HG02870 (cell line): Measurements from ENCODE around the gene HBE1.

ENCODE experiments used
- ATAC-seq: cut with Tn5 transposase; IDR thresholded peaks from one replicate; pipeline ENCODE4 v1.9.1; 2021; ENCODE audit warnings: mild to moderate bottlenecking, moderate library complexity; ENCODE audit not compliant: unreplicated experiment

Gene HBE1

DNA sequence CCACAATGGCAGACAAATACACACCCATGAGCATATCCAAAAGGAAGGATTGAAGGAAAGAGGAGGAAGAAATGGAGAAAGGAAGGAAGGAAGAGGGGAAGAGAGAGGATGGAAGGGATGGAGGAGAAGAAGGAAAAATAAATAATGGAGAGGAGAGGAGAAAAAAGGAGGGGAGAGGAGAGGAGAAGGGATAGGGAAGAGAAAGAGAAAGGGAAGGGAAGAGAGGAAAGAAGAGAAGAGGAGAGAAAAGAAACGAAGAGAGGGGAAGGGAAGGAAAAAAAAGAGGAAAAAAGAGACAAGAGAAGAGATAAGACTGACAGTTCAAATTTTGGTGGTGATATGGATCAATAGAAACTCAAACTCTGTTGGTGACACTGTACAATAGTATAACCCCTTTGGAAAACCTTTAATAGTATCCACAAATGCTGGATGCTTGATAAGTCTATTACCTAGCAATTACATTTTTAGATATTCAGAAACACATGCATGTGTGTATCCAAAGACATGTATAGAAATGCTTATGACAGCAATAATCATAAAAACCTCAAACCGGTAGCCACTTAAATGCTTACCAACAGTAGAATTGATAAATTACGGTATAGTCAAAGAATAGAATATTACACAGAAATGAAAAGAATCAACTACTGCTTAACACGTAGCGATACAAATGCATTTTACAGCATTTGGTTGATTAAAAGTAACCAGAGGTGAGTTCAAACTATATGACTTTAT, 34.2 kb downstream of the HBE1 start:
- ATAC-seq: no peak

DNA sequence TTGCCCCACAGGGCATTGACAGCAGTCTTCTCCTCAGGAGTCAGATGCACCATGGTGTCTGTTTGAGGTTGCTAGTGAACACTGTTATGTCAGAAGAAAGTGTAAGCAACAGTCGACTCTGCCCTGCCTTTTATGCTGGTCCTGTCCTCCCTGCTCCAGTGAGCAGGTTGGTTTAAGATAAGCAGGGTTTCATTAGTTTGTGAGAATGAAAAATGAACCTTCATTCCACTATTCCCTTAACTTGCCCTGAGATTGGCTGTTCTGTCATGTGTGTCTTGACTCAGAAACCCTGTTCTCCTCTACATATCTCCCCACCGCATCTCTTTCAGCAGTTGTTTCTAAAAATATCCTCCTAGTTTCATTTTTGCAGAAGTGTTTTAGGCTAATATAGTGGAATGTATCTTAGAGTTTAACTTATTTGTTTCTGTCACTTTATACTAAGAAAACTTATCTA, 35.3 kb downstream of the HBE1 start, which contains the start of gene HBD:
HBD (minus strand) TSS at position 103 of the 454 bp plus-strand sequence; CDS start at position 53, 50 bp downstream.
- ATAC-seq: peak; percentile 77

DNA sequence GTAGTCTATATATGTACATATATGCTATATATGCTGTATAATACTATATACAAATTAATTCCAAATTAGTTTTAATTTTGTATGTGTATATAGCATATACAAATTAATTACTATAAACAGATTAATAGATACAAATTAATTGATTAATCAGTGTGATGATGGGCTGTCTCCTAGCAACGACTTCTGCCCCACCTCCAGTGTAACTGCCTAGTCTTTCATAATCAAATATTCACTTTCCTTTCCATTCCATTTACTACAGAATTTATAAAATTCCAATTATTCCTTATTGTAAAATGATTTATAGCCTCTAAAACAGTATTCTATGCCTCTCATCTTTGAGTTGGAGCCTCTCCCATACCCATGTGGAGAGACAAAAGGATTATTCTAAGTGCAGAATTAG, 36.4 kb downstream of the HBE1 start:
- ATAC-seq: no peak

DNA sequence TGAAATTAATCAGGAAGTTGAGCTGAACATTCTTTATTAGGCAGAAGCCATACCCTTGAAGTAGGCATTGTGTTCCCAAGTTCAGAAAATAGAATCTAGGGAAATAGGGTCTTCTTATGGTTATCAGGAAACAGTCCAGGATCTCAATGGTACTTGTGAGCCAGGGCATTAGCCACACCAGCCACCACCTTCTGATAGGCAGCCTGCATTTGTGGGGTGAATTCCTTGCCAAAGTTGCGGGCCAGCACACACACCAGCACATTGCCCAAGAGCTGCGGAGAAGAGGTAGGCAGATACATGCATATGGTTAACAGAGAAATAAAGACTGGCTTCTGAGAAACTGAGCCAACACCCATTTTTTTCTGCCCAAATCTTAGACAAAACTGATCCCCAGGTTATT, 36.9 kb downstream of the HBE1 start:
- ATAC-seq: no peak

DNA sequence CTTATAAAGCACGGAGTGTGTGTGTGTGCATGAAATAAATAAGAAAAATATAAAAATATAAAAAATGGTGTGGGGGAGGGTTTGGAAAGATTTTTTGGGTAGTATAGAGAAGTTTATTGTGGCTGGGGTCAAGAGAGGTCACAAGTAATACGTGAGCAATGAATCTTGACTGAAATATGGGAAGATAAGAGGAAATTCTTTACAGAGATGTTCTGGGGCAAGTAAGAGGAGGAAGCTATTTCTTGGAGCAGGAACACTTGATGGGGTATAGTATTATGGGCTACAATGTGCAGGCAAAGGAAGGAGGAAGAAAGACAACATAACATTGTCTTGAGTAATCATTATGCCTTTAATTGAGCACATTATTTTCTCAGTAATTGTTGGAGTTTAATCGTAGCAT, 37.6 kb downstream of the HBE1 start:
- no peak for ATAC-seq

DNA sequence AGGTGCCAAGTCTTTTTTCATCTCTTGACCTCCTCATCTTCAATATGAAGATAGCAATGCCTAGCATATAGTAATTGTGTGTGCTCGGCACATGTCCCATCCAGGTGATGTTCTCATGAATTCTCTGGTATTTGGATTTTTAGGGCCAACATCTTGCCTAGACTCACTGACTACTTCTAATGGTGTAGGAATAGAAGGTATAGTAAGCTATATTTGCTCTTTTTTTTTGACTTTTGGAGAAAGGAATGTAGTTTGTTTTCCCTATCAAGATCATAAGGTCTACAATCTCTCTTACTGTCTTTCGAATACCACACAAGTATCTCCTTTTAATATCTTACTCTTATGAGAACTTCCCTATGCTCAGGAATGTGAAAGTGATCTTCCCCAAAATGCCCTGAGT, 38.6 kb downstream of the HBE1 start:
- ATAC-seq: no peak

DNA sequence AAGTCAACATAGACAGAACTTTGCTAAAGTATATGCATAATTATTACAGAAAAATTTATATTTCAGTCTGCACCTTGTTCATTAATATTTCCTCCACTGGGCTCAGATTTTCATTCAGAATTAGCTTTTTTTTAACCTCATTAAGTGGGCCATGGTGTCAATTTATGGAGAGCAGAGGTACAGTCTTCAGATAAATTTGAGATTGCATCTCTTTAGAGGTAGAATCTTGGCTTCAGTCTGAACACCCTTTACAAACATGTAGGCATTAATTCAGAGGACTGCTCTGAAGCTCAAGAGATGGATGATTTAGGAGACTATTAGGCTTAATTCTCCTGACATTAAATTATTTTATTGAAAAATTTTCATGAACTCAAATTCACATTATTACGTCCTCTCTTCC, 39.5 kb downstream of the HBE1 start:
- ATAC-seq: no peak

DNA sequence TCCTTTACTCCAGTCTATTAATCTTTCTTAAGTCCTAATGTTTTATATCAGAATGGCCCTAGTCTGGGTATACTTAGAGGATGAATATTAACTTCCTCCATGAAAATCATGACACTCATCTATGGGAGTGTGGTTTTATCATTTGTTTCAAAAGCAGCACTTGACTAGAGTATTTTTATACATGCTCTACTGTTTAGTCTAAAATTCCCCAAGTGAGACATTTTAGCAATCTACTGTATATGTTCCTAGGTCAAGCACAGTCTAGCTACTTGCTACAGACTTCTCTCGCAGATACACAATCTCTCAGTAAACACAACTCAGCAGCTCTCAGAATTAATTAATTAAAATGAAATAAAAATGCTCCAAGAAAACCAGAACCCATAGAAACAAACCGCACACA, 39.9 kb downstream of the HBE1 start:
- ATAC-seq: no peak

DNA sequence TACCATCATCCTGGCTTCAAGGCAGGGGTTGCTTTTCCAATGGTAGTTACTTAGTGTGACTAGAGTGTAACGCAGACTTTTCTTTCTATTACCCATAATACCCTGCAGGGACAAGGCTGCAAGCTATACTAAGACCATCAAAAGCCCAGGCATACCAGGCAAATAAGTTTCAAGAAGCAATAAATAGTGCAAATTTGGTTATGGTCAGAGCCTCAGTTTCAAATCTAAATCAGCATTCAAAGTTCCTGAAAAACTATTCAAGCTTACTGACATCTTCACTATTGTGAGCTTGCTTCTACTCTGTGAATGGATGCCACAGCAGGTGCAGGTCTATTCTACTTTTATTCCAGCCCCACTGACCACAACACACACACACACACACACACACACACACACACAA, 40.4 kb downstream of the HBE1 start:
- peak; percentile 43 for ATAC-seq

DNA sequence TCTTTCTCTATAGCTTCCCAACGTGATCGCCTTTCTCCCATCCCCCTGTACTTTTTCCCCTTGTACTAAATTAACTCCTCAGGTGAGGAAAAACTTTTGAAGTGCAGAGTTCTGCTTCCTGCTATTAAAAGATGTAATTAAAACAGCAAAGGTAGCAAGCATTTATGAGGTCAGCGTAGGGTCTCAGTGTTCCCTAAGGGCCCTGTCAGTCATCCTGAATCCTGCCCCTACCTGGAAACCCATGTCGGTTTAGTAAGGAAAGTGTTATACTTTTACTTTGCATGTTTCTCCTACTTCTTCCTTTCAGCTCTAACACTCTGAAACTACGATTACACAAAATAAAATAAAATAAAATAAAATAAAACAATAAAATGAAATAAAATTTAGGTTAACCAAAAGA, 41.6 kb downstream of the HBE1 start:
- ATAC-seq: no peak

DNA sequence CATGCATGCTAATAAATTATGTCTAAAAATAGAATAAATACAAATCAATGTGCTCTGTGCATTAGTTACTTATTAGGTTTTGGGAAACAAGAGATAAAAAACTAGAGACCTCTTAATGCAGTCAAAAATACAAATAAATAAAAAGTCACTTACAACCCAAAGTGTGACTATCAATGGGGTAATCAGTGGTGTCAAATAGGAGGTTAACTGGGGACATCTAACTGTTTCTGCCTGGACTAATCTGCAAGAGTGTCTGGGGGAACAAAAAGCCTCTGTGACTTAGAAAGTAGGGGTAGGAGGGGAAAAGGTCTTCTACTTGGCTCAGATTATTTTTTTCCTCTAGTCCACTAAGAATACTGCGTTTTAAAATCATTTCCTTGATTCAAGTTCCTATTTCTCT, 42.1 kb downstream of the HBE1 start:
- no peak for ATAC-seq

DNA sequence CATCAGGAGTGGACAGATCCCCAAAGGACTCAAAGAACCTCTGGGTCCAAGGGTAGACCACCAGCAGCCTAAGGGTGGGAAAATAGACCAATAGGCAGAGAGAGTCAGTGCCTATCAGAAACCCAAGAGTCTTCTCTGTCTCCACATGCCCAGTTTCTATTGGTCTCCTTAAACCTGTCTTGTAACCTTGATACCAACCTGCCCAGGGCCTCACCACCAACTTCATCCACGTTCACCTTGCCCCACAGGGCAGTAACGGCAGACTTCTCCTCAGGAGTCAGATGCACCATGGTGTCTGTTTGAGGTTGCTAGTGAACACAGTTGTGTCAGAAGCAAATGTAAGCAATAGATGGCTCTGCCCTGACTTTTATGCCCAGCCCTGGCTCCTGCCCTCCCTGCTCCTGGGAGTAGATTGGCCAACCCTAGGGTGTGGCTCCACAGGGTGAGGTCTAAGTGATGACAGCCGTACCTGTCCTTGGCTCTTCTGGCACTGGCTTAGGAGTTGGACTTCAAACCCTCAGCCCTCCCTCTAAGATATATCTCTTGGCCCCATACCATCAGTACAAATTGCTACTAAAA, 42.9 kb downstream of the HBE1 start, which contains the start of gene HBB:
HBB (minus strand) TSS at position 340 of the 579 bp plus-strand sequence; CDS start at position 290, 50 bp downstream.
- ATAC-seq: no peak

DNA sequence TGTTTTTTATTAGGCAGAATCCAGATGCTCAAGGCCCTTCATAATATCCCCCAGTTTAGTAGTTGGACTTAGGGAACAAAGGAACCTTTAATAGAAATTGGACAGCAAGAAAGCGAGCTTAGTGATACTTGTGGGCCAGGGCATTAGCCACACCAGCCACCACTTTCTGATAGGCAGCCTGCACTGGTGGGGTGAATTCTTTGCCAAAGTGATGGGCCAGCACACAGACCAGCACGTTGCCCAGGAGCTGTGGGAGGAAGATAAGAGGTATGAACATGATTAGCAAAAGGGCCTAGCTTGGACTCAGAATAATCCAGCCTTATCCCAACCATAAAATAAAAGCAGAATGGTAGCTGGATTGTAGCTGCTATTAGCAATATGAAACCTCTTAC, 44.3 kb downstream of the HBE1 start:
- no peak for ATAC-seq

DNA sequence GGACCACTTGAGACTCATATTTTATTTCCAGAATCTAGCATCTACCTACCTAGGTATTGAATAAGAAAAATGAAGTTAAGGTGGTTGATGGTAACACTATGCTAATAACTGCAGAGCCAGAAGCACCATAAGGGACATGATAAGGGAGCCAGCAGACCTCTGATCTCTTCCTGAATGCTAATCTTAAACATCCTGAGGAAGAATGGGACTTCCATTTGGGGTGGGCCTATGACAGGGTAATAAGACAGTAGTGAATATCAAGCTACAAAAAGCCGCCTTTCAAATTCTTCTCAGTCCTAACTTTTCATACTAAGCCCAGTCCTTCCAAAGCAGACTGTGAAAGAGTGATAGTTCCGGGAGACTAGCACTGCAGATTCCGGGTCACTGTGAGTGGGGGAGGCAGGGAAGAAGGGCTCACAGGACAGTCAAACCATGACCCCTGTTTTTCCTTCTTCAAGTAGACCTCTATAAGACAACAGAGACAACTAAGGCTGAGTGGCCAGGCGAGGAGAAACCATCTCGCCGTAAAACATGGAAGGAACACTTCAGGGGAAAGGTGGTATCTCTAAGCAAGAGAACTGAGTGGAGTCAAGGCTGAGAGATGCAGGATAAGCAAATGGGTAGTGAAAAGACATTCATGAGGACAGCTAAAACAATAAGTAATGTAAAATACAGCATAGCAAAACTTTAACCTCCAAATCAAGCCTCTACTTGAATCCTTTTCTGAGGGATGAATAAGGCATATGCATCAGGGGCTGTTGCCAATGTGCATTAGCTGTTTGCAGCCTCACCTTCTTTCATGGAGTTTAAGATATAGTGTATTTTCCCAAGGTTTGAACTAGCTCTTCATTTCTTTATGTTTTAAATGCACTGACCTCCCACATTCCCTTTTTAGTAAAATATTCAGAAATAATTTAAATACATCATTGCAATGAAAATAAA, 44.9 kb downstream of the HBE1 start:
- ATAC-seq: no peak

DNA sequence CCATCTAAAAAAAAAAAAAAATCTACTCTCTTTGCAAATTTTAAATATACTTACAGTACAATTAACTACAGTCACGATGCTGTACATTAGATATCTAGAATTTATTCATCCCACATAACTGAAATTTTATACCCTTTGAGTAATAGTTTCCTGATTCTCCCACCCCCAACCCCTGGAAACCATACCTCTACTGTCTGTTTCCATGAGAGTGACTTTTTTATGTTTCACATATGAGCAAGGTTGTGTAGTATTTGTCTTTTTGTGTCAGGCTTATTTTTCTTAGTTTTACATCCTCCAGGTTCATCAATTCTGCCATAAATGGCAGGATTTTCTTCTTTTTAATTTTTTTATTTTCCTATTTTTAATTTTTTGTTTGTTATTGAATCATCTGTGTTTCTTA, 46.1 kb downstream of the HBE1 start:
- ATAC-seq: no peak

DNA sequence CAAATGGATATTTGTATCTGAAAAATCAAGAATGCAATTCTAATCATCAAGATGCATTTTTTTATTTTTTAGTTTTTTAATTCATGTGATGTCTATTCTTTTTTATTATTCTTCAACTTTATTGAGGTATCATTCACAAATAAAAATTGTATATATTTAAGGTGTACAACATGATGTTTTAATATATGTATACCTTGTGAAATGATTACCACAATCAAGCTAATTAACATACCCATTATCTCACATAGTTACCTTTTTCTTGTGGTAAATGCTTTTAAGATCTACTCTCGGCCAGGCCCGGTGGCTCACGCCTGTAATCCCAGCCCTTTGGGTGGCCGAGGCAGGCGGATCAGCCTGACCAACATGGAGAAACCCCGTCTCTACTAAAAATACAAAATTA, 46.6 kb downstream of the HBE1 start:
- ATAC-seq: no peak
